ENCODE measurements around the gene ZNF567. TPM values are rescaled to one million over a fixed set of nuclear protein-coding genes. Genes with fewer than 3 reads are reported as not detected.

Gene ZNF567
- total RNA-seq, result 10 to 100 TPM in 3 of 4 donors, 1 to 10 TPM in 1; 6.5 to 27.9 (median 13.7) TPM

GRCh38 chr19:36687214-36688056 lies at the start of gene ZNF567:
Gene ZNF567, plus strand, starts transcription at chr19:36687612. Its CDS starts 7,256 bp downstream, at chr19:36694868.
- Histone ChIP-seq H3K4me3 (peak within 1 kb of the TSS; percentile 65 to 73), H3K36me3 (no peaks in the 10 kb centered on the region), H3K9me3 (no peaks in the 10 kb centered on the region), H3K27me3 (no peaks in the 10 kb centered on the region), H3K27ac (peak within 1 kb of the TSS; percentile 61 to 71), H3K4me1 (no peaks in the 10 kb centered on the region)
- peak; percentile 97 for DNase-seq
- no peak for TF ChIP-seq CTCF (IDR thresholded peaks at IDR 0.05)
- TF ChIP-seq POLR2A (IDR thresholded peaks at IDR 0.05), result peak; percentile 30 to 68
- intact Hi-C loops (cut with DNase I; ENCODE audit: low total_unique reads), result no loop called here

GRCh38 chr19:36638862-36639510 lies 48.4 kb upstream of the ZNF567 start:
- Histone ChIP-seq H3K4me1 (no peaks in the 10 kb centered on the region), H3K36me3 (peaks cover 4% of the 10 kb centered on the region in 2 donors), H3K27me3 (no peaks in the 10 kb centered on the region), H3K9me3 (peaks cover 8 to 96% of the 10 kb centered on the region in 2 donors), H3K4me3 (no peak overlapping the region), H3K27ac (no peak overlapping the region)
- no peak for DNase-seq
- TF ChIP-seq CTCF (IDR thresholded peaks at IDR 0.05) (no peak), POLR2A (IDR thresholded peaks at IDR 0.05) (no peak)
- intact Hi-C loops (cut with DNase I; ENCODE audit: low total_unique reads), result no loop called here

GRCh38 chr19:36646746-36647145 lies 40.7 kb upstream of the ZNF567 start:
- Histone ChIP-seq H3K4me3 (no peak overlapping the region), H3K36me3 (no peaks in the 10 kb centered on the region), H3K27me3 (no peaks in the 10 kb centered on the region), H3K27ac (no peak overlapping the region), H3K9me3 (peaks cover 0 to 82% of the 10 kb centered on the region in 2 donors), H3K4me1 (no peaks in the 10 kb centered on the region)
- intact Hi-C loops (cut with DNase I; ENCODE audit: low total_unique reads), result no loop called here
- TF ChIP-seq CTCF (IDR thresholded peaks at IDR 0.05) (no peak), POLR2A (IDR thresholded peaks at IDR 0.05) (no peak)
- no peak for DNase-seq

GRCh38 chr19:36652958-36653357 lies 34.5 kb upstream of the ZNF567 start:
- no peak overlapping the region for H3K27ac ChIP-seq
- no peaks in the 10 kb centered on the region for H3K4me1 ChIP-seq
- H3K9me3 ChIP-seq, result peaks cover 3 to 48% of the 10 kb centered on the region in 2 donors
- no peaks in the 10 kb centered on the region for H3K27me3 ChIP-seq
- no peak overlapping the region for H3K4me3 ChIP-seq
- TF ChIP-seq POLR2A (IDR thresholded peaks at IDR 0.05), result no peak
- no peak for TF ChIP-seq CTCF (IDR thresholded peaks at IDR 0.05)
- no peak for DNase-seq
- H3K36me3 ChIP-seq, result no peaks in the 10 kb centered on the region
- intact Hi-C loops (cut with DNase I; ENCODE audit: low total_unique reads), result no loop called here

GRCh38 chr19:36665832-36666231 lies 21.6 kb upstream of the ZNF567 start:
- H3K27me3 ChIP-seq, result no peaks in the 10 kb centered on the region

More at GRCh38 chr19:36665832-36666231, 21.6 kb upstream of the ZNF567 start:
- DNase-seq, result no peak
- Histone ChIP-seq H3K4me1 (no peaks in the 10 kb centered on the region), H3K4me3 (peak overlapping the region; percentile 70 to 74), H3K27ac (no peak overlapping the region), H3K9me3 (peaks cover 0 to 7% of the 10 kb centered on the region in 2 donors), H3K36me3 (no peaks in the 10 kb centered on the region)
- intact Hi-C loops (cut with DNase I; ENCODE audit: low total_unique reads), result no loop called here
- TF ChIP-seq CTCF (IDR thresholded peaks at IDR 0.05), result no peak
- no peak for TF ChIP-seq POLR2A (IDR thresholded peaks at IDR 0.05)

All from uterus (tissue), 4 donors.